CD4-positive, alpha-beta T cell treated with Interleukin-12 subunit alpha and Interleukin-12 subunit beta, for 1 hour (primary cell): Measurements from ENCODE around the gene SS18L1.

Source experiments
- DNase-seq: peaks from one replicate; pipeline ENCODE4 v3.0.0-alpha.2; 2020

The SS18L1 gene

DNA sequence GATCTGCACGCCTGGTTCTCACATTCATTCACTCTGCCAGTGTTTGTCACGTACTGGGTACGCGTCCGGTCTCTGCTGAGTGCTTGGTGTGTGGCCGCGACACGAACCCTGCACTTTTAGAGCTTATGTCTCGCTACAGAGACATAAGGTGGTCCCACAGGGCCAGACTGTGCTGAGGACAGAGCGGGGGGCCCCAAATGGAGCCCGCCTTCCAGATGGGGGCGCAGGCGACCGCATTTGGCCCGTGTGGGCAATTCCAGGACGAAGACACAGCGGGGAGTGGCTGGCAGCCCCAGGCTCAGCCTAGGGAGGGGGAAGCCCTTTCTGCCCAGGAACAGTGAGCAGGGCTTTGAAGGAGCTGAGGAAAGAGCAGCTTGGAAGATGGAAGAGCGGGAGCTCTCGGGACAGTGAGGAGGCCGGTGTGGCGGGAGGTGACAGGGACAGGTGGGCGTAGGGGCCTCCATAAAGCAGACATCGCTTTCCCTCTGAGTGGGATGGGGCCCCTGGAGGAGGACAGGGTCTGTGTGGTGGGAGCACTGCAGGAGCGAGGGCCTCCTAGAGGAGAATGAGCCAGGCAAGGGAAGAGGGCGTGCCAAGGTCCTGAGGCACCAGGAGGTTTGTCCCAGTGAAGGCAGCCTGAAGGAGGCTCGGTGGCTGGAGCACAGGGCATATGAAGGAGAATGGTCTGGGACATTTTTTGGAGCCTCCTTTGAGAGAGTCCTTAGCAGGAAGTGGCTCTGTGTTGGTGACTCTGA is 31.5 kb downstream of the SS18L1 start:
- no peak for DNase-seq

DNA sequence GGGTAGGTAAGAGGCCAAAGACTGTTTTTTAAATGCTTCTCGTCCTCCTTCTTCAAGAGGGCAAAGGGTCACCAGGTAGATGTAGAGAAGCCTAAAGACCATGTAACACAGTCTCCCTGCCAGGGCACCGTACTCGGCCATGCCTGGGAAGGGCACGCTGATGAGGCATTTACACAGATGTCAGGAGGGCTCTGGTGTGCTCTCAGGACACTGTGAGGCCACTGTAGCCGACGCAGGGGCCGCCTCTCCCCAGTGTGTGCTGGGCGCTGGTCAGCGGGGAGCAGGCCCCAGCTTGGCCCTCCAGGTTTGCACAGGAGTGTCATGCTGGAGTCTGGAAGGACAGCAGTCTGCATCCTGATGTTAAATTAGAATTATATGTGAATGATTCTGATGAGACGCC is 32.1 kb downstream of the SS18L1 start:
- DNase-seq: no peak

DNA sequence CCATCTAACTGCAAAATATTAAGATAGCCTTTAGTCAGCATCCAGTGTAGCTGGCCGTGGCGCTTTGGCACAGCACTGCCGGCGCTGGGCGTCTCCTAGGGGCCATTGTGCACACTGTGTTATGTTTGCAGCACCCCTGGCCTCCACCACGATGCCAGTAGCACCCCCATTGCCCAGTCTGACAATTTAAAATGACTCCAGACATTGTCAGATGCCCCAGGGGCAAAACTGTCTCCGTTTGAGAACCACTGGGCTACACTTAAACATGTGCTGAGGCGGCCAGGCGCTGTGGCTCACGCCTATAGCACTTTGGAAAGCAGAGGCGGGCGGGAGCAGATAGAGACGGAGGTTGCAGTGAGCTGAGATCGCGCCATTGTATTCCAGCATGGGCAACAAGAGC is 33.3 kb downstream of the SS18L1 start:
- no peak for DNase-seq

DNA sequence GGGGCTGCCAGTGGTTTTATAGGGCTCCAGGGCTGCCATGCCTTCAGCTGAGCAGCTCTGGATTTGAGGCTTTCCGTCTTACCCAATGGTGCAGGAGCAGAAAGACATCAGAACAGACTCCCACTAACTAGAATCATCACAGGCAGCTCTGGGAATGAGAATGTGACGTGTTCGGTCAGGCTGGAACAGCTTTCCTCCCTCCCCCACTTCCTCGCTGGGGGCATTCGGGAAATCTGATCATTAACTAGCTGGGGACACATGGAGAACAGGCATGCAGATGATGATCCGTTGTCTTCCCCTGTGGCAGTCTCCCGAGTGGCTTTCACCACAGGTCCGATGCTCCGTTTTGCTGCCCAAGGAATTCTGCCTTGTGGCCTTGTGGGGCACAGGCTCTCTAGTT is 33.7 kb downstream of the SS18L1 start:
- no peak for DNase-seq

DNA sequence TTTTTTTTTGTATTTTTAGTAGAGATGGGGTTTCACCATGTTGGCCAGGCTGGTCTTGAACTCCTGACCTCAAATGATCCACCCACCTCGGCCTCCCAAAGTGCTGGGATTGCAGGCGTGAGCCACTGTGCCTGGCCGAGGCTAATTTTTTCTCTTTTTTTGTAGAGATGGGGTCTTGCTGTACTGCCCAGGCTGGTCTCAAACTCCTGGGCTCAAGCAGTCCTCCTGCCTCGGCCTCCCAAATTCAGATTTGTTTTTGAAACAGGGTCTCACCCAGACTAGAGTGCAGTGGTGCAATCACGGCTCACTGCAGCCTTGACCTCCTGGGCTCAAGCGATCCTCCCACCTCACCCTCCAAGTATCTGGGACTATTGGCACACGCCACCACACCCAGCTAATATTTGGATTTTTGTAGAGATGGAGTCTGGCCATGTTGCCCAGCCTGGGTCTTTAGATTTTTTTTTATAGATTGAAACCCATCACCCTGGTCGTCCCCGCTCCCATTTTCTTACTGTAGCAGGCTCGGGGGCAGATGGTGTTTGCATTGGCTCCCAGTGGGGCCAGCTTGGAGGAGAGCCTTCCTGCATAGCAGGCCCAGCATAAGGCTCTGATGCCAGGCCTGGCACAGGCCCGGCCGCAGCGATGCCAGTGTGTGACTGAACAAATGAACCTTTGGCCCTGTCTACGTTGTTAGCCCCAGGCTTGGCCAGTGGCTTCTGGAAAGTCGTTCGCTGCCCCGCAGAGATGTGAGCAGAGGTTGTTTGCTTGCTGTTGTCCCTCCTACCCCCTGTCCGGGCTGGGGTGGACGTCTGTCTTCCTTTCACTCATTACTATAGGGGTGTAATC is 35.0 kb downstream of the SS18L1 start:
- no peak for DNase-seq

DNA sequence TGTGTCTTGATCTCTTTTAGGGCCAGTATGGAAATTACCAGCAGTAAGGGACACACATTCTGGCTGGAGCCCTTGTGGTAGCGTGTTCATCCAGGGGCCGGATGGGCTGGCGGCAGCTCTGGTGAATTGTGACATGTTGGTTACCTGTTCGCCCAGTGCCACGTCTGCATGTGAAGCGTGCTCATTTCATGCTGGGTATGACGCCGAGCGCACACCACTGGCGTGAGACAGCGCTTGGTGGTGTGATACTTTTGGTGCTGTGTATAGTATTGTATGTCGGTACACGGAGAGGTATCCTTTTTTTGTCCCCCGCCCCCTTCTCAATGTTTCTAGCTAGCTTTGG is 35.6 kb downstream of the SS18L1 start:
- no peak for DNase-seq

DNA sequence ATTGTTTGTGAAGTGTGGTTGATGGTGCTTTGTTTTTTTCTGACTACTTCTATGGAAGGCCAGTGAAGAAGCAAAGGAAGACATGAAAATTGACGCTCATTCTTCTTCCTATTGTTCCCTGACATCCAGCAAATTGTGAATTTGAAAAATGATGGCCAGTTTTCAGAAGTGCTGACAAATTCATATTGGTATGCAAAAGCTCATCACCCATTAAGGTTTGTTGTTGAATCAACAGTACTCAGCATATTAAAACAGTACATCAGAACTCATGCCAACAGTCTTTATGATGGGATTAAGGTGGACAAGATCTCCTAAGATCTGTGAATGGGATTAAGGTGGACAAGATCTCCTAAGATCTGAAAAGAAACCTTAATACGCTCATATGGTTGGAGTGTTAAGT is 38.2 kb downstream of the SS18L1 start:
- no peak for DNase-seq

DNA sequence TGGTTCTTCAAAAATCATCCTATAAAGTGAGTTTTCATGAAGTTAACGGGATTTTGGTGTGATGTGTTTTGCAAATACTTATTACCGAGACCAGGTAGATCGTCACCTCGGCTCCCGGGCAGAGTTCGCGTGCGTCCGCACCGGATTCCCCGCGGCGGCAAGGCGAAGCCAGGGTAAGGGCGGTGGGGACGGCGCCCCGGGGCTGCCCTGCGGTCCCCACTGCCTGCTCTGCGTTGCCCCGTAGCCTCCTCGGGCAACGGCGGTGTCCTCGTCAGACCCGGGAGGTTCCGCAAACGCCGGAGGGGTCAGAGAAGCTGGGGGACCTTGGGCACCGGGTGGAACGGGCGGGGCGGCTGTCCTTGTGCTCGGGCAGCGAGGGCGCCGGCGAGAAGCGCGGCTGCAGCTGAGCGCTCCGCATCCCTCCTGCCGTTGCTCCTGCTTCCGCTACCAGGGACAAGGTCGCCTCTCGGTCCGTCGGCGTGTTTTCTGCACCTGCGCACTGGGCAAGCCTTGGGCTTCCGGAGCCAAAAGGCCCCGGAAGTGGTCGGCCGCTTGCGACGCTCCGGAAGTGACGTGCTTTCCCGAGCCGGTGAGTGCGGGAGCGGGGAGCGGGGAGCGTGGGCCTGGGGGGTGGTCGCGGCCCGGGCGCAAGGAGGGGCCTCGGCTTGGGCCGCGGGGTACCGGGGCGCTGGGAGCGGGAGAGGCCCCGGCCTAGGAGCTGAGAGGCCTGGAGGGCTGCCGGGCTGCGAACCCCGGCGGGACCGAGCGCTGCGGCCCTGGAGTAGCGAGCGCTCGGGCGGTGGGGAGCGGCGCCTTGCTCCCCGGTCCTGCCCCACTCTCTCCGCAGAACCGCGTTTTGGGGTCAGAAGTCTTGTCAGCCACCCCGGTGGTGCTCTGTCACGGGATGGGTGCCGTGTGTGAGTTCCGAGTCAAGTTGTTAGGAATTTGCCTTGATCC is 39.2 kb downstream of the SS18L1 start, which contains the start of gene MTG2:
MTG2 (plus strand) TSS at position 560 of the 957 bp plus-strand sequence. CDS start 10,393 bp downstream, outside the sequence.
- DNase-seq: peak; percentile 95

DNA sequence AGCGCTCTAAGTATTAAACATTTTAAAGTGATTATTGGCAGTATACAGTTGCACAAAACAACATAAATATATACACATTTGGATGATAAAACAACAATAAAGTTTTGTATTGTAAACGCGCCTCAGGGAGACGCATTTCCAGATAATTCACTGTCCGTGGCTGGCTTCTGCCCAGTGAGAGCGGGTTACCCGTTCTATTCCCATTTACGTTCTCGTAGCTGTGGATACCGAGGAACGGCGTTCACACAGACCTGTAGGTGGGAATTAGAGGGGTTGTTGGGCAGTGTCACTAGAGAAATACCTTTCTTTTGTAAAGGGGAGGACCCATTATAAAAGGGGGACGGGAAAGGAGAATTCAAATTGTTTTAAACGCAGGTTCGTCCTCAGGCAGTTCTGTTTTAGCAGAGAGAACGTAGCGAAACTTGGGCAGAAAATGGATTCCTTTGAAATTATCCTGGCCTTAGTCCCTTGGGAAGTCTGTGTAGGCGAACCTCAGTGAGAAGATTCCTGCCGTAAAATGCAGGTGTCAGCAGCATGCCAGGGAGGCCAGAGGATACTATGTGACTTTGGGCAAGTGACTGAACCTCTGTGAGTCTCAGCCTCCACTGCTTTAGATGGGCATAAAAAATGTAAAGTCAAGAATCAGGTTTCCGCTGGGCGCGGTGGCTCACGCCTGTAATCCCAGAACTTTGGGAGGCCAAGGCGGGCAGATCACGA is 40.0 kb downstream of the SS18L1 start:
- peak; percentile 3 for DNase-seq

DNA sequence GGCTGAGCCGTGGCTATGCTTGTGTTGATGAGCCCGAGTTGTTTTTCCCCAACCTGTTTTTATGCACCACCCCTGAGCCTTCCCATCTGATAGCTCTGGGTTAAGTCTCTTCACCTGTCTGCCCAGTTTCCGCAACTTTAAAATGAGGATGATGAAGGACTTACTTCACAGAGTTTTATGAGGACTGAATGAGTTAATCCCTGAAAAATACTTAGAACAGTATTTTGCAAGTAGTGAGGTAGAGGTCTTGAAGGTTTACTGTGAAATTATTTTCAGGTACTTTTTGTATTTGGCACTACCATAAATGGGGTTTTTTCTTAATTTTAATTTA is 42.5 kb downstream of the SS18L1 start:
- no peak for DNase-seq

DNA sequence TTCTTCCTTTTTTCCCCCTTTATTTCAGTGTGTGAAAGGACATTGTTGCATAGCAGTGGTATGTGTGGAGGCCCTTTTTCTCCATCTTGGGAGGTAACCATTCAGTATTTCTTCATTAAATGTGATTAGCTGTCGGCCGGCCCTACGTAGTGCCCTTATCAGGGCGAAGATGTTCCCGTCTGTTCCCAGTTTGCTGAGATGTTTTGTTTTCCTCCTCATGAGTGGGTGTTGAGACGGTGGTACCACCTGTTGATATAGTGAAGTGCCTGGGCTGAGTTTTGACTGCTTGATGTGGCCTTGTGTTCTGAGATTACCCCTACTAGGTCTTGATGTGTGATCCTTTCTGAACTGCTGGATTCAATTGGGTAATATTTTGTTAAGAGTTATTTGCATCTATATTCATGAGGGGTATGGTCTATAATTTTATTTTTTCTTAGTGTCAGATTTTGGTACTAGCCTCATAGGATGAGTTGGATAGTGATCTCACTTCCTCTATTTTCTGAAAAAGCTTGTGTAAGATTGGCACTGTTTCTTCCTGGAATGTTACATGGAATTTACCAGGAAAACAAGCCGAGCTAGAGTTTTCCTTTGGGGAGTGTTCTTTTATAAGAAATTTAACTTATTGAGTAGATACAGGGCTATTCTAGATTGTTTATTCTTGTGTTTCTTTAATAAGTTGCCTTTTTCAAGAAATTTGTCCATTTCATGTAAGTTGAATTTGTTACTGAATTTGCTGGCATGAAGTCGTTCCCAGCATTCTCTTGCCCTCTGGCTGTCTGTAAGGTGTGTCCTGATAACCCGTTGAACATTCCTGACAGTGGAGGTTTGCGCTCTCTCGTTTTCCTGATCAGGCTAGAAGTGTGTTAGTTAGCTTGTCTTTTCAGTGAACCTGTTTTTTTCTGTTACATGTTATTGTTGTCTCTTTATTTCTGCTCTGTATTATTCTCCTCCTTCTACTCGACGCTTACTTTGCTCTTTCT is 43.6 kb downstream of the SS18L1 start:
- no peak for DNase-seq

DNA sequence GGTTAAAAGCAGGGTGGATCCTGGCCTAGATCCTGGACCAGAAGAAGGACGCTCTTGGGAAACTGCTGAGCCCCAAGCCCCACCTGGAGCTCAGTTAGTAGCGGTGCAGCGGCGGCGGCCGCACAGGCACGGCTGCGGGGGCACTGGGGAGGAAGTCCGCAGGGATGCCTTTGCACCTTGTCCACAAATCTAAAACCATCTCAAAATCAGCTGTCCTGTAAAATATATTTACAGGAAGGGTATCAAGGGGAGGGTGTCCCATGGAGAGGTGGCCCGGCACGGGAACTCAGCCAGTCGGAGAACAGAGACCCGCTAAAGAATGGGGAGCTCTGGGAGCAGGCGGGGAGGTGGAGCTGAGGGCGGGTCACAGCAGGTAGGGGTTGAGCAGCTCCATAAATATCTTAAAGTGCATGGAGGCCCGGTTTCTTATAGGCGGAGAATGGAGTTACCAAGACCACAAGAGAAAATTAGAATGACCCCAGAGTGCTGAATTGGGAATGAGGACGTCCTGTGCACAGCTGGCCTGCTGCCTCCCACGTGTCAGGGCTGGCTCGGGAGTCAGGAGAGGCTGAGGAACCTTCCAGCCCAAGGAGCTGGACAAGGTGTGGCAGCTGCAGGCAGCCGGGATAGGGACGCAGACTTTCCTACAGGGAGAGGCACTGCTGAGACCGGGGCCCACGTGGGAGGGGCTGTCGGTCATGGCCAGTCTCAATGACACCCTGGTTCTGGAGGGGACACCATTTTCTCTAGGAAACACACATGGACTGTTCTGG is 47.3 kb downstream of the SS18L1 start:
- DNase-seq: no peak

DNA sequence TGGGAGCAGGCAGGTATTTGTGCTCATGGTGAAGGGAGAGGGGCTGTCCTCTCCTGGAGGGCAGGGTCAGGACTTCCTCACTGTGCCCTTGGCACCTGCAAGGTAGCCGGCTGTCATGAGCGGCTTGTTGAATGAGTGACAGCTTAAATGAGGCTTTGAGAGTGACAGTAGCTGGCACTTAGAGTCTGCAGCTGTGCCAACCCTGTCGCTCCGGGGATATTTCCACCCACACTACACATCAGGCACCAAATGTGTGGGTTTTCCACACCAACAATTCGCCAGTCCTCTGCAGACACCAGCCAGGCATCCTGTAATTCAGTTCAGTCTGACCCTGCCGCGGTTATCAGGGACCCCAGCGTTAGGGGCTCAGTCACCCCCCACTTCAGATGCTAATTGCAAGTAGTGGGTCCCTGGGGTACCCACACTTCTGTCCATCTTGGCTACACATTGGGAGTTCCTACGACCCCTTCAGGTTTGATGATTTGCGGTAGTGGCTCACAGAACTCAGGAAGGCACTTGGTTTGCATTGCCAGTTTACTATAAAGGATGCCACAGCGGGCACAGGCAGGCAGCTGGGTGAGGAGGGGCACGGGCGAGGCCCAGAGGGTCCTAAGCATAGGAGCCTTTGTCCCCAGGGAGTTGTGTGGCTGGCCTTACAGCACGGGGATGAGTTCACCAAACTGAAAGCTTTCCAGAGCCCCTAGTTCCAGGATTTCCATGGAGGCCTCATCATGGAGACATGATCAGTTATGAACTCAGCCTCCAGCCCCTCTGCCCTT is 48.4 kb downstream of the SS18L1 start:
- DNase-seq: no peak

DNA sequence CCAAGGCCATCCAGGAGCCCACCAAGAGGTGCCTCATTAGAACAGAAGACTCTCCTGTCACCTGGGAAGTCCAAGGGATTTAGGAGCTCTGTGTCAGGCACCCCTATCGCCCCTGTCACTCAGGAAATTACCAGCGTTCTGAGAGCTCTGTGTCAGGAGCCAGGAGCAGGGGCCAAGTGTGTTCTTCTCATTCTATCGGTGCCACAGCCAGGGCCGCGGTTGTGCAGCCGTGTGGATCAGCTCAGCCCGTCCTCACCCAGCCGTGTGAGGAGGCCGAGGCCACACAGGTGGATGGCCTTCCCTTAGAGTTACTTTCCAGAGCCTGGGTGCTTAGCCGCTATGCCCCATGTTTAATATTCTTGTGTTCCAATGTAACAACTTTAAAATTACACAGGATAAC is 49.1 kb downstream of the SS18L1 start:
- no peak for DNase-seq

DNA sequence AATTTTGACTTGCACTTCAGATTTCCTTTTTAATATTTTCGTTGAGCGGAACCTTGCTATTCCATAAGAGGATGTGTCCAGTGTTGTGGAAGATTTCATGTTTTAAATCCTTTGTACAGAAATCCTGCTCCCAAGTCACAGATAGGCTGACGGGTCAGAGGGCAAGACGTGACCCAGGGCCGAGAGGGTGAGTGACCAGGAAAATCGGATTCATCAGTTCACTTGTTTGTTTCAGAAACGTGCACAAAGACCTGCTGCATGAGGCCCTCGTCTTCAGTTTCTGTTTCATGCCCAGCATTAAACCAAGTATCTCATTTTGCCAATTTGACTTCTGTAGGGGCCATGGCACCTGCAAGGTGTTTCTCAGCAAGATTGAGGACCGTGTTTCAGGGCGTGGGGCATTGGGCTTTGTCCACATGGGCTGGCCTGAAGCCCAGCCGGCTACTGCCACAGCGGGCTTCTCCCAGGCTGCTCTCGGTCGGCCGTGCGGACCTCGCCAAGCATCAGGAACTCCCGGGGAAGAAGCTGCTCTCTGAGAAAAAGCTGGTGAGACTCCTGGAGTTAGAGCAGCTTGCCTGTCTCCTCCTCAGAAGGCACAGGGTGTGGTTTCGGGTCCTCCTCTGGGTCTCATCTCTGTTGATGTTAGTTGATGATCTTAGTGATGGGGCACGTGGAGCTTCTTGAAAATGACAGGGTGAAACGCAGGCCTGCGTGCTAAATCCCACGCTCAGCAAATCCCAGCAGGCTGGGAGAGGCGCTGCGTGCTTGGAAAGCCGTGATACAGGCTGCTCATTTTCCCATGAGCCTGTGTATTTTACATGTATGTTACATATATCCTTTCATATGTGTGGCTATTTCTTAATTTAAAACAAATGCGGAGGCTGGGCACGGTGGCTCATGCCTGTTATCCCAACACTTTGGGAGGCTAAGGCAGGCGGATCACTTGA is 49.8 kb downstream of the SS18L1 start:
- no peak for DNase-seq

DNA sequence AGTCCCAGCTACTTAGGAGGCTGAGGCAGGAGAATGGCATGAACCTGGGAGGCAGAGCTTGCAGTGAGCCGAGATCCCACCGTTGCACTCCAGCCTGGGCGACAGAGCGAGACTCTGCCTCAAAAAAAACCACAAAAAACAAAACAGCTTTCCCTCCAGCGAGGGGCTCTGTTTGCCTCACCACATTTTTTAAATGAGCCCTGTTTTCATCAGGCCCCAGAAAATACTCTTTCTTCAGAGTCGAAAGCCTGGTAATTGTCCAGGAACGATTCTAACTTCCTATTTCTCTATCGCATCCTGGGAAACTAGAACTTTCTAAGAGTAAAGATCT is 51.5 kb downstream of the SS18L1 start:
- no peak for DNase-seq

DNA sequence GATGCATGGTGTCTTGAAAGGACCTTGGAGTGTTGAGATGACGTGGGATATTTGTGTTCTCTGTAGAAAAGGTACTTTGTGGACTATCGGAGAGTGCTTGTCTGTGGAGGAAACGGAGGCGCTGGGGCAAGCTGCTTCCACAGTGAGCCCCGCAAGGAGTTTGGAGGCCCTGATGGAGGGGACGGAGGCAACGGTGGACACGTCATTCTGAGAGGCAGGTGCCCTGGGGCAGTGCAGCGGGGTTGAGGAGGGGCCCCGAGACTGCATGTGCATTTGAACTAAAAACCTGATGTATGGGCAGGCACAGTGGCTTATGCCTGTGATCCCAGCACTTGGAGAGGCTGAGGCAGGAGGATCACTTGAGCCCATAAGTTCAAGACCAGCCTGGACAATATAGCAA is 52.2 kb downstream of the SS18L1 start:
- no peak for DNase-seq

DNA sequence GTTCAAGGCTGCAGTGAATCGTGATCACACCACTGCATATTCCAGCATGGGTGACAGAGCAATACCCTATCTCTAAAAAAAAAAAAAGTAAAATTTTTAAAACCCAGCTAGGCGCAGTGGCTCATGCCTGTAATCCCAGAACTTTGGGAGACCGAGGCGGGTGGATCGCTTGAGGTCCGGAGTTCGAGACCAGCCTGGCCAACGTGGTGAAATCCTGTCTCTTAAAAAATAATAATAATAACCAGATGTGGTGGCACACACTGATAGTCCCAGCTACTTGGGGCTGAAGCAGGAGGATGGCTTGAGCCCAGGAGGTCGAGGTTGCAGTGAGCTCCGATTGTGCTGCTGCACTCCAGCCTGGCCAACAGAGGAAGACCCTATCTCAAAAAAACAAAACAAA is 52.7 kb downstream of the SS18L1 start:
- DNase-seq: no peak

DNA sequence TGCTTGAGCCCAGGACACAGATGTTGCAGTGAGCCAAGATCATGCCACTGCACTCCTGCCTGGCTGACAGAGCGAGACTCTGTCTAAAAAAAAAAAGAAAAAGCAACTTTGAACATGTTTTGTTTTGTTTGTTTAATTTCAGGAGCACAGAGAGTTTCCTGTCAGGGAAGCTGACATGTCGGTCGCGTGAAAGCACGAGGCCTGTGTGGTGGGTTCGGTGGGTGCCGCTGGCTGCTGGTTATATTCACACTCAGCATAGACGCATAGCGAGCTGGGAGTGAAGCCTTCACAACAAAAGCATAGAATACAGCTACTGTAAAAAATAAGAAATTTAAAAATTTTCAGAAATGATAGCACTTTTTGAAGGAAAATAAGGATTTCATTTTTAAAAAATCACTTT is 53.7 kb downstream of the SS18L1 start:
- no peak for DNase-seq
